H9 (cell line): ENCODE measurements around the gene TBC1D22A. TPM values are rescaled to one million over a fixed set of nuclear protein-coding genes. Genes with fewer than 3 reads are reported as not detected.
A peak's percentile ranks its signal among the peaks of the same experiment; 100 is the strongest.

Experiments used
- DNase-seq: peaks from one replicate; pipeline ENCODE4 v3.0.0-alpha.2; 2017
- H2AFZ ChIP-seq: one replicate; pipeline ENCODE4 v1.6.1; 2013; ENCODE audit warnings: mild to moderate bottlenecking, low read length, control low read depth, moderate library complexity
- H2AK5ac ChIP-seq: 2 replicates; pipeline ENCODE4 v1.6.1; 2013; ENCODE audit warnings: low read length, control low read depth, mixed read lengths; ENCODE audit not compliant: insufficient read length
- H2BK120ac ChIP-seq: one replicate; pipeline ENCODE4 v1.6.1; 2013; ENCODE audit warnings: low read depth, mild to moderate bottlenecking, low read length, control low read depth, inconsistent platforms; ENCODE audit not compliant: poor library complexity, severe bottlenecking
- H2BK12ac ChIP-seq: 2 replicates; pipeline ENCODE4 v1.6.1; 2013; ENCODE audit warnings: low read length, control low read depth, mixed read lengths, low read depth; ENCODE audit not compliant: insufficient read length
- H2BK15ac ChIP-seq: 2 replicates; pipeline ENCODE4 v1.6.1; 2013; ENCODE audit warnings: low read depth, low read length, control low read depth
- H2BK20ac ChIP-seq: one replicate; pipeline ENCODE4 v1.6.1; 2013; ENCODE audit warnings: low read depth, mild to moderate bottlenecking, low read length, control low read depth, inconsistent platforms; ENCODE audit not compliant: poor library complexity, severe bottlenecking
- H2BK5ac ChIP-seq: 2 replicates; pipeline ENCODE4 v1.6.1; 2013; ENCODE audit warnings: low read length, control low read depth, mixed read lengths; ENCODE audit not compliant: insufficient read length
- H3K14ac ChIP-seq: 2 replicates; pipeline ENCODE4 v1.6.1; 2013; ENCODE audit warnings: low read length, control low read depth; ENCODE audit not compliant: insufficient read depth
- H3K18ac ChIP-seq: 2 replicates; pipeline ENCODE4 v1.6.1; 2013; ENCODE audit warnings: low read depth, mild to moderate bottlenecking, mixed read lengths, low read length, control low read depth; ENCODE audit not compliant: insufficient read length
- H3K23ac ChIP-seq: 2 replicates; pipeline ENCODE4 v1.6.1; 2013; ENCODE audit warnings: low read length, control low read depth, mixed read lengths, low read depth; ENCODE audit not compliant: insufficient read length
- H3K23me2 ChIP-seq: 2 replicates; pipeline ENCODE4 v1.6.1; 2013; ENCODE audit warnings: low read depth, mild to moderate bottlenecking, mixed read lengths, low read length, control low read depth; ENCODE audit not compliant: insufficient read length, poor library complexity, severe bottlenecking
- H3K27ac ChIP-seq: 2 replicates; pipeline ENCODE4 v1.5.1; 2013; ENCODE audit warnings: low read length, control low read depth, mixed read lengths, low read depth; ENCODE audit not compliant: insufficient read length
- H3K27me3 ChIP-seq: 2 replicates; pipeline ENCODE4 v1.6.1; 2013; ENCODE audit warnings: low read length, control low read depth, inconsistent platforms; ENCODE audit not compliant: insufficient read depth
- H3K4ac ChIP-seq: 2 replicates; pipeline ENCODE4 v1.6.1; 2013; ENCODE audit warnings: low read depth, mild to moderate bottlenecking, control low read depth, inconsistent platforms, low read length, moderate library complexity
- H3K4me1 ChIP-seq: 2 replicates; pipeline ENCODE4 v1.6.1; 2013; ENCODE audit warnings: low read length, control low read depth, inconsistent platforms; ENCODE audit not compliant: insufficient read depth
- H3K4me2 ChIP-seq: 2 replicates; pipeline ENCODE4 v1.6.1; 2013; ENCODE audit warnings: low read length, control low read depth, mixed read lengths; ENCODE audit not compliant: insufficient read length, insufficient read depth
- H3K56ac ChIP-seq: 2 replicates; pipeline ENCODE4 v1.6.1; 2013; ENCODE audit warnings: low read depth, mild to moderate bottlenecking, mixed read lengths, low read length, control low read depth; ENCODE audit not compliant: insufficient read length
- H3K79me1 ChIP-seq: 2 replicates; pipeline ENCODE4 v1.6.1; 2013; ENCODE audit warnings: low read depth, mild to moderate bottlenecking, moderate library complexity, low read length, control low read depth, inconsistent platforms; ENCODE audit not compliant: insufficient read depth, poor library complexity, severe bottlenecking
- H3K79me2 ChIP-seq: 2 replicates; pipeline ENCODE4 v1.6.1; 2013; ENCODE audit warnings: low read length, control low read depth, inconsistent platforms; ENCODE audit not compliant: insufficient read depth
- H3K9ac ChIP-seq: 2 replicates; pipeline ENCODE4 v1.6.1; 2013; ENCODE audit warnings: low read length, control low read depth, mixed read lengths; ENCODE audit not compliant: insufficient read length; ENCODE audit errors: extremely low read depth
- H3K9me3 ChIP-seq: one replicate; pipeline ENCODE4 v1.6.1; 2013; ENCODE audit warnings: low read depth, low read length, inconsistent platforms; ENCODE audit not compliant: control insufficient read depth
- H3T11ph ChIP-seq: one replicate; pipeline ENCODE4 v1.6.1; 2013; ENCODE audit warnings: mild to moderate bottlenecking, low read length, control low read depth, inconsistent platforms
- H4K20me1 ChIP-seq: one replicate; pipeline ENCODE4 v1.6.1; 2013; ENCODE audit not compliant: control insufficient read depth, insufficient read length, insufficient read depth
- H4K5ac ChIP-seq: 2 replicates; pipeline ENCODE4 v1.6.1; 2013; ENCODE audit warnings: low read depth, mild to moderate bottlenecking, mixed read lengths, low read length, control low read depth; ENCODE audit not compliant: insufficient read length
- H4K8ac ChIP-seq: replicated peaks from 2 replicates; pipeline ENCODE4 v1.6.1; 2013; ENCODE audit warnings: low read length, control low read depth, mixed read lengths, low read depth; ENCODE audit not compliant: insufficient read length
- H4K91ac ChIP-seq: 2 replicates; pipeline ENCODE4 v1.6.1; 2013; ENCODE audit warnings: low read depth, mild to moderate bottlenecking, moderate library complexity, mixed read lengths, low read length, control low read depth; ENCODE audit not compliant: insufficient read length
- H3K27ac Mint-ChIP-seq, 3 experiments: 2 replicates in 2 of 3; 3 replicates in 1 of 3; pipeline ENCODE4 v1.8.0; 2020 to 2021; ENCODE audit warnings: mixed read lengths in 3 of 3, mild to moderate bottlenecking in 1 of 3, moderate library complexity in 1 of 3
- H3K27me3 Mint-ChIP-seq: 2 replicates; pipeline ENCODE4 v1.8.0; 2021; ENCODE audit warnings: low read depth, mild to moderate bottlenecking, moderate library complexity, mixed read lengths
- H3K36me3 Mint-ChIP-seq, 3 experiments: 2 replicates in 2 of 3; 3 replicates in 1 of 3; pipeline ENCODE4 v1.8.0; 2020 to 2021; ENCODE audit warnings: low read depth in 3 of 3, mixed read lengths in 3 of 3; ENCODE audit not compliant: insufficient read depth in 1 of 3
- H3K4me1 Mint-ChIP-seq, 2 experiments: 2 replicates each; pipeline ENCODE4 v1.8.0; 2020; ENCODE audit warnings: mixed read lengths in 2 of 2
- H3K4me3 Mint-ChIP-seq, 2 experiments: 2 replicates in 1 of 2; 3 replicates in 1 of 2; pipeline ENCODE4 v1.8.0; 2020 to 2021; ENCODE audit warnings: mild to moderate bottlenecking in 2 of 2, mixed read lengths in 2 of 2, moderate library complexity in 1 of 2
- H3K9me3 Mint-ChIP-seq, 2 experiments: 2 replicates in 1 of 2; 3 replicates in 1 of 2; pipeline ENCODE4 v1.8.0; 2020; ENCODE audit warnings: mild to moderate bottlenecking in 2 of 2, mixed read lengths in 2 of 2, moderate library complexity in 1 of 2
- WGBS: extraction: QIAGEN DNeasy Blood & Tissue Kit; methylation state at CpG from one replicate; pipeline ENCODE4 v1.1.7; 2013; ENCODE audit warnings: missing lambda C conversion rate, low lambda C conversion rate, mixed read lengths; ENCODE audit not compliant: insufficient read length; ENCODE audit errors: extremely low coverage; 5-methylcytosine and 5-hydroxymethylcytosine counted together
- total RNA-seq: library from RNA; stranded (reverse); gene quantifications from 2 replicates; pipeline ENCODE4 v1.2.1, GENCODE V29; 2021
- TF ChIP-seq, protein P1 (sequence below): fragments of 200-600 bp; sonication (generic); conservative IDR thresholded peaks from 3 replicates; pipeline ENCODE4 v1.8.0; 2021; ENCODE audit warnings: antibody characterized with exemption, mild to moderate bottlenecking

The TBC1D22A gene
- total RNA-seq, 1 experiment from 2014 or later = 20.8 TPM

DNA sequence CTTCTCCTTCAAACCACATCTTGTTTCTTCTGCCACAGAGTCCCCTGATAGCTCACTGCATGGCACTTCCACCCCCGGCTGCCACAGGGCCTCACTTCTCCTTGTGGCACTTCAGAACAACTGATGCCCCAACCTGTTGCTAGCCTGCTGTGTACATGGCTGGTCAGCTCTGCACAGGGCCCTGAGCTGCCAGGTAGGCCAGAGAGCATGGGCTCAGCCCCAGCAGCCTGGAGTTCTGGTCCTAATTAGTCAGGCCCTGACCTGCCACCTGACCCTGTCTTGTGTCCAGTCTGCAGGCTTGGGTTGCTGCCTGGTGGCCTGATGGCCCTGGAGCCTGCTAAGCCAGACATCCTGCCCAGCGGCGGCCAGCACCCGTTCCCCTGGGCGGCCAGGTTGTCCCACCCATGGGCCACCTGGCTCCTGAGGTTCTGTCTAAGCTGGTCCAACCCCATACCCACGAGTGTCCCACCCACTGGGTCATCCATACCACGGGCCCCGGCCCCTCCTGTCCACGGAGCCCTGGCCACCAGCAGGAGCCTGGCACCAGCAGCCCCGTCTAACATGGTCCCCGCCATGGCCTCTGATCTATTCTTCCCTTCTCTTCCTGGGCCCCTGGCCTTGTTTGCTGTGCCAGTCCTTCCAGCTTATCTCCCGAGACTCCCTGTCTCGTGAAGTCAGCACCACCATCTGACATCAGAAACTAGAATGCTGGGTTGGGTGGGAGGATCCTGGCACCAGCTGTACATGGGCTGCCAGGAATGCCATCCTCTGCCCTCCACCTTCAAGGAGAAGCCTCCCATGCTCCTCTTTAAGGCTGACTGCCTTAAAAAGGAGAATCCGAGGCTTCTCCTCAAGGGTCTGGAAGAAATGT lies 21.3 kb upstream of the TBC1D22A start:
- Mint-ChIP-seq H3K4me1 (peaks cover 17 to 20% of the 10 kb centered on the region in 2 experiments), H3K36me3 (no peaks in the 10 kb centered on the region), H3K4me3 (peak overlapping the region in 1 of 2 experiments; percentile 14; a peak in 1 of 5 replicates), H3K9me3 (peaks cover 3 to 8% of the 10 kb centered on the region in 2 experiments; a peak in 3 of 5 replicates), H3K27ac (peak overlapping the region in 1 of 3 experiments; percentile 44; a peak in 1 of 7 replicates), H3K27me3 (peaks cover 14% of the 10 kb centered on the region)
- Histone ChIP-seq H3K27ac (no peak overlapping the region), H2BK12ac (no peak overlapping the region), H3K4ac (no peak overlapping the region), H2BK5ac (no peak overlapping the region), H3K4me2 (no peak overlapping the region), H3K9me3 (no peaks in the 10 kb centered on the region), H2AK5ac (no peak overlapping the region), H3K9ac (no peak overlapping the region), H3K56ac (no peak overlapping the region), H3K27me3 (no peaks in the 10 kb centered on the region), H3K23ac (no peak overlapping the region), H3K79me2 (no peaks in the 10 kb centered on the region), H2AFZ (no peak overlapping the region), H4K91ac (no peak overlapping the region), H2BK15ac (no peak overlapping the region), H3K23me2 (no peaks in the 10 kb centered on the region), H4K5ac (no peak overlapping the region), H3K14ac (no peak overlapping the region), H2BK20ac (no peak overlapping the region), H2BK120ac (no peak overlapping the region), H3T11ph (no peak overlapping the region), H4K8ac (no peak overlapping the region), H3K18ac (no peak overlapping the region), H3K4me1 (no peaks in the 10 kb centered on the region; the same call in 1 of the 2 replicates), H4K20me1 (no peaks in the 10 kb centered on the region), H3K79me1 (no peaks in the 10 kb centered on the region)
- TF ChIP-seq, protein P1, sequence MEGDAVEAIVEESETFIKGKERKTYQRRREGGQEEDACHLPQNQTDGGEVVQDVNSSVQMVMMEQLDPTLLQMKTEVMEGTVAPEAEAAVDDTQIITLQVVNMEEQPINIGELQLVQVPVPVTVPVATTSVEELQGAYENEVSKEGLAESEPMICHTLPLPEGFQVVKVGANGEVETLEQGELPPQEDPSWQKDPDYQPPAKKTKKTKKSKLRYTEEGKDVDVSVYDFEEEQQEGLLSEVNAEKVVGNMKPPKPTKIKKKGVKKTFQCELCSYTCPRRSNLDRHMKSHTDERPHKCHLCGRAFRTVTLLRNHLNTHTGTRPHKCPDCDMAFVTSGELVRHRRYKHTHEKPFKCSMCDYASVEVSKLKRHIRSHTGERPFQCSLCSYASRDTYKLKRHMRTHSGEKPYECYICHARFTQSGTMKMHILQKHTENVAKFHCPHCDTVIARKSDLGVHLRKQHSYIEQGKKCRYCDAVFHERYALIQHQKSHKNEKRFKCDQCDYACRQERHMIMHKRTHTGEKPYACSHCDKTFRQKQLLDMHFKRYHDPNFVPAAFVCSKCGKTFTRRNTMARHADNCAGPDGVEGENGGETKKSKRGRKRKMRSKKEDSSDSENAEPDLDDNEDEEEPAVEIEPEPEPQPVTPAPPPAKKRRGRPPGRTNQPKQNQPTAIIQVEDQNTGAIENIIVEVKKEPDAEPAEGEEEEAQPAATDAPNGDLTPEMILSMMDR = no peak
- DNase-seq = no peak
- no CpG with 5 or more reads among the region's 14 CpGs for WGBS
